ENCODE data around the gene PTPRH.

- TF ChIP-seq POLR2AphosphoS5 (IDR thresholded peaks at IDR 0.05; ENCODE audit: insufficient read depth in 1 of 2, low read depth in 1 of 2) = no peak
- TF ChIP-seq CTCF (IDR thresholded peaks at IDR 0.05) = no peak
Measured at GRCh38 chr19:55257461-55258420, 48.4 kb upstream of the PTPRH start.
